ENCODE measurements around the gene ELMO1. TPM values are rescaled to one million over a fixed set of nuclear protein-coding genes. Genes with fewer than 3 reads are reported as not detected.
"Not testable (repeated sequence)": the region's sequence is repeated elsewhere in the genome, so short reads cannot be mapped to it uniquely, and the experiment has no call there.

The ELMO1 gene
- total RNA-seq, 1 donor from 2014 or later, result 78.9 TPM

- no peak for DNase-seq
Measured at GRCh38 chr7:37007691-37008090, 441.0 kb downstream of the ELMO1 start.

- DNase-seq, result no peak
Measured at GRCh38 chr7:37007268-37007667, 441.4 kb downstream of the ELMO1 start.

GRCh38 chr7:37006764-37007163, 441.9 kb downstream of the ELMO1 start:
- no peak for DNase-seq

DNA sequence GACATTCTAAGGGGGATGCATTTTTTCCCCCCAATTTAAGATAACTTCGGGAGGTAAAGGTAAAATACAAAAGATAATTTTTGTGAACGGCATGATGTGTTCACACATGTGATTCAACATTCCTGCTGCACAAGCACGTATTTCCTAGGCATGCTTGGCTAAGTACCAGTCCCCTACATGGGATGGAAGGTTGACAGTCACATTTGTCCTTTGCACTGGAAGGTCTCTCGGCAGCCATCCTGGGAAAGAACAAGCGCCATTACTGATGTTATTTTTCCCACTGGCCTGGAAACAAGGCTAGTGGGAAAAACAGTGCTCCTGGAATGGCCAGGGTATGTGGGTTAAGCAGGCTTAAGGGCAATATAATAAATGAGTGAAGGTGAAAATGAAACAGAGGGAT, 448.2 kb downstream of the ELMO1 start:
- no peak for DNase-seq

DNA sequence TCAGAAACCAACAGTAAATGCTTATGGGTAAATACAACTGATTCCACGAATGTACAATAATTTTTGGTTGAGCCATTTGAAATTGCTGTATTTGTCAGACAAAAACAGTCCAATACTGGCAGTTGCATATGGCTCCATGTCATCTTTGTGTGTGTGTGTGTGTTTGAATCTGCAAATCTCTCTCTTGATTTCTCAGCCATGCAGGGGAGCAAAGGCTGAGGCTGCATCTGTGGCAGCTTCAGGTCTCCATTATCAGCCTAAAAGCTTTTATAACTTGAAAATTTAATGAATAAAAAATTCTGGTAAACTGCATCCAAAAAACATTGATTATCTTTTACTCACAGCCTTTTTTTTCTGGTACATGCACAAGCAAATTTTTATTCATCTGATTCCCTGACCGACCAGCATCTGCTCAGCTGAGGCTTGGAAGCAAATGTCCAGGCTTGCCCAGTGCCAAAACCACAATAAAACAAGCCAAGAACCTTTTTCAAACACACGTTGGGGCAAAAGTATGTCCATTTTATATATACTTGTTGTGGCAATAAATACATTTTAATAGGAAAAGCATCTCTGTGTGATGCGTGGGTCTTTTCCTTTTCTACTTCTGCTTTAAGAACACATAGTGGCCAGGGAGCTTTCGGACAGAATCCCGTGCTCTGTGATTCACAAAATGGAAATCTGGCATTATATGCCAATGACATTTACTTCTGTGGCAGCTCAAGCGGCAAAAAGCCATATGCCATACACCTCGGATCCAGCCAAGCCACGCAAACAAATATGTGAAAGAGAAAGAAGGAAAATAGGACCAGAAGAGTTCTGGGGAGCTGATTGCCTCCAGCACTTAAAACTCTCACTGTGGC, 448.8 kb downstream of the ELMO1 start:
- no peak for DNase-seq

- no peak for DNase-seq
Measured at GRCh38 chr7:36995776-36996175, 452.9 kb downstream of the ELMO1 start.

DNA sequence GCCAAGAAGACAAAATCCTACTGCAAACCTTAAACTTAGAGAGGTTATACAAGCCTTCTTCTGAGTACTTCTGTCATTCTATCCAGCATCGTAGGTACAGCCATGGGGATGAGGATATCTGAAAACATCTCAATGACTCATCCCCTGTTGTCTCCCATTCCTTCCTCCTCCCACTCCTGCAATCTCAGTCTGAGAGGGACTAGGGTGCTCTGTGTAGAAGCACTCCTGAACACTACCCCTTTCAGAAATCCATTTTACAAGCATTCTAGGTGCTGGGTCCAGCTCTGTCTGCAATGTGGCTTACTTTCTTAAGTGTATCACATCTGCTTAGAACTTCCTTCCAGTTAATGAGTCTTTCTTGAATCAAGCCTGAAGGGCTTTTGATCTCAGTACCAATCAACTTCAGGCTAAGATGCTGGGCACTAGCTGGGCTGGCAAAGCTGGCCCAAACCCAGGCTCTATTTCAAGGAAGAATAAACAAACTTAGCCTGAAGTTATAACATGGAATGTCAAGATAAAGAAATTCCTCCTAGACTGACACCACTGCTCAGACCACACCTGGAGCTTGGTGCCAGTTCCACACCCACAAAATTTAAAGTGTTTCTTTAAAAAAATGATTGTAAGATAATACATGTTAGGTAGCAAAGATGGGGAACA, 454.1 kb downstream of the ELMO1 start:
- DNase-seq, result no peak

GRCh38 chr7:36986948-36987724, 461.5 kb downstream of the ELMO1 start:
- peak; percentile 70 for DNase-seq

- no peak for DNase-seq
Measured at GRCh38 chr7:36986511-36986933, 462.1 kb downstream of the ELMO1 start.

DNA sequence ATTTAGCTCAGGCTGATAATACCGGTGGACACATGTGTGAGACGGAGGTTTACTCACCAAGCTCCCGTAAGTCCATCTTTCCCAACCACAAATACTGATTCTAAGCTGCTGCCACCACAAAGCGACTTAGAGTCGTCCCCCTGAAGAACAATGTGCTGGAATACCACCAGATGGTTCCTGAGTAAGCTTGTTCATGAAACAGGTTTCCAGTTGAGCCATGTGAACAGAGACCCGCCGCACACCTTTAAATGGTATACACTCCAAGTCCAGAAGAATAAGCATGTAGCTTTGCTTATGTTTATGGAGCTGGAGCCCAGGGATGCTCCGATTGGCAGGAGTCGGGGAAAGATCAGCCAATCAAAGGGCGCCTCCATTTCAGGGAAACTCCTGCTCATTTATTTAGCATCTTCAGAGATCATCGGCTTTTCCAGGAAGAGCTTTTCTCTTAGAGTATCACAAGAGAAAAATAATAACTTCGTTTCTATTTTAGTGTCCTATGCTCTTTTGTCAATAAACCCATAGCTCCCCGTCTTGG, 462.7 kb downstream of the ELMO1 start:
- peak; percentile 60 for DNase-seq

DNA sequence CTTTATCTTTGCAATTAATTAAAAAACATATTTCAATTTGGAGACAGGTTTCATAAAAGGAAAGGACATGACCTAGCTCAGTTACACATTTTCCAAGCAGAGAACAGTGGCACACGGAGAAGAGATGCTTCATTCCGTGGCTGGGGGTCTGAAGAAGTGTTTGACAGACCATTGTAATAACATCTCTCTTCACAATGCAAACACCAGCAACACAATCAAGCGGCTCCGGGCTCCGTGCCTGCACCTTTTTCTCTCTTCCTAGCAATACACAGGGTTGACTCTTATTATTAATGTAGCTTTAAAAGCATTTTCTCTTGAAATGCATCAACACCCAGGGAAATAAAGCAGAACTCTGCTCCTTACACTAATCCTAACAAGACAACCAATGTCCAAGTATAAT, 463.3 kb downstream of the ELMO1 start:
- DNase-seq, result no peak

- no peak for DNase-seq
Measured at GRCh38 chr7:36984710-36985312, 463.9 kb downstream of the ELMO1 start.

- DNase-seq, result no peak
Measured at GRCh38 chr7:36984041-36984521, 464.6 kb downstream of the ELMO1 start.

DNA sequence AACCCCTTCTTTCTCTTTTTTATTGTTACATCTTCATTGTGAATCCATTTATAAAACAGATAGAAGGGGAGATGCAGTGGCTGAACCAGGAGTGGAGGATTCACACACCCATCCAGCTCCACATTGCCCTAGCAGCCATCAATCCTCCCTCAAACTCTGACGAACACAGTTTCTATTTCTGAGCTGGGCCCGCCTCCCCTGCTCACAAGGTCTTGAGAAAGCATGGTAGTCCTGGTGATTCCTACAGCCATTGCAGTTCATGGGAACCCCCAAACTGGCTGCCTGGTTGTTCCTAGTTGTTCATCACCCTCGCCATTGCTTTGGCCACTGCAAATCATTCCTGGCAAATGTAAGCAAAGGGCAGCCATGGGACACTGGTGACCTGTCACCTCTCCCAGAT, 465.9 kb downstream of the ELMO1 start:
- DNase-seq, result no peak

- no peak for DNase-seq
Measured at GRCh38 chr7:36979810-36980248, 468.8 kb downstream of the ELMO1 start.

- DNase-seq, result no peak
Measured at GRCh38 chr7:36978461-36978860, 470.2 kb downstream of the ELMO1 start.

DNA sequence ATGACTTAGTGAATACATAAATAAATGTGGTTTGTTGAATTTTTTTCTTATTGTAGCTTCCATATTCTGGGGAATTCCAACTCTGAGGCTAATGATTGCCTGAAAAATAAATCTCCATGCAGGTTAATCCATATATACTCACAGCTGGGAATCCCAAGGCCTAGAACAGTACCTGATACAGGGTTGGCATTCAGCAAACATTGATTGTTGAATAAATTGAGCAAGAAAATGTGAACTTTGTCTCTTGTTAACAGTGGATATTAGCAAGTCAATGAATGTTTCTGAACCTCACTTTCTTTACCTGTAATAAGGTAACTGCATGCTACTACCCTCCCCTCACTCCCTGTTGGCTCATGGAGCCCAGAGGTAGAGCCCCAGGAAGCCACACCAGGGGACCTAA, 470.8 kb downstream of the ELMO1 start:
- DNase-seq, result no peak

DNA sequence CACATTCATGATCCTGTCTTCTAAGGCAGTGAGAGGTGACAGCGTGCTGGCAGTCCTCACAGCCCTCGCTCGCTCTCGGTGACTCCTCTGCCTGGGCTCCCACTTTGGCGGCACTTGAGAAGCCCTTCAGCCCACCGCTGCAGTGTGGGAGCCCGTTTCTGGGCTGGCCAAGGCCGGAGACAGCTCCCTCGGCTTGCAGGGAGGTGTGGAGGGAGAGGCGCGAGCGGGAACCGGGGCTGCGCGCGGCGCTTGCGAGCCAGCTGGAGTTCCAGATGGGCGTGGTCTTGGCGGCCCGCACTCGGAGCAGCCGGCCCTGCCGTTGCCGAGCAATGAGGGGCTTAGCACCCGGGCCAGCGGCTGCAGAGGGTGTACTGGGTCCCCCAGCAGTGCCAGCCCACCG, 475.1 kb downstream of the ELMO1 start:
- not testable (repeated sequence) for DNase-seq

DNA sequence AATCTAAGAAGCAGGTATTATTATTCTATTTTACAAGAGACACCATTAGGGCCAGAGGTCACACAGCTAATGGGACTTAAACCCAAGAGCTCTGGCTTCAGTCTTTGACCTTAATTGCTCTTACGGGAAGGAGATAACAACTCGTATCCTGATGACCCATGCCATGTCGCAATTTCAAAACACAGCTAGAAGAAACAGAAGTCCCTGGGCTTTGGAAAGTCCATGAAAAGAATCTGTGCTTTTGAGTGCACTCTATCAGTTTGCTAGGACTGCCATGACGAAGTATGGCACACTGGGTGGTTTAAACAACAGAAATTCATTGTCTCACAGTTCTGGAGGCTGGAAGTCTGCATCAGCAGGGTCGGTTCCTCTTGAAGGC, 476.5 kb downstream of the ELMO1 start:
- no peak for DNase-seq

GRCh38 chr7:36971515-36972139, 477.0 kb downstream of the ELMO1 start:
- DNase-seq, result no peak

Data from occipital lobe (tissue), 2 donors.